LNCaP clone FGC (cell line): ENCODE results near the gene EPHB2.

ENCODE experiments used
- DNase-seq: peaks from one replicate; pipeline ENCODE4 v3.0.0-alpha.2; 2011; ENCODE audit warnings: low read depth
- H3K4me3 ChIP-seq: 2 replicates; pipeline ENCODE4 v1.5.1; 2011; ENCODE audit warnings: mild to moderate bottlenecking, low read depth, low read length, control low read depth
- CTCF ChIP-seq: IDR thresholded peaks from 2 replicates; pipeline ENCODE4 v1.5.1; 2012; ENCODE audit warnings: mild to moderate bottlenecking; ENCODE audit not compliant: control insufficient read depth, insufficient read depth; ENCODE audit errors: extremely low read depth

The EPHB2 gene

GRCh38 chr1:22727873-22728272 is 17.2 kb downstream of the EPHB2 start:
- TF ChIP-seq CTCF: no peak
- no peak for DNase-seq
- H3K4me3 ChIP-seq: no peak overlapping the region

- H3K4me3 ChIP-seq: no peak overlapping the region
- no peak for TF ChIP-seq CTCF
- no peak for DNase-seq
These were observed 18.2 kb downstream of the EPHB2 start for GRCh38 chr1:22728751-22729399.

- no peak overlapping the region for H3K4me3 ChIP-seq
- no peak for TF ChIP-seq CTCF
- DNase-seq: no peak
These were observed 18.7 kb downstream of the EPHB2 start for GRCh38 chr1:22729400-22729773.

- no peak for DNase-seq
- TF ChIP-seq CTCF: no peak
- no peak overlapping the region for H3K4me3 ChIP-seq
These were observed 19.3 kb downstream of the EPHB2 start for GRCh38 chr1:22729912-22730311.

- no peak overlapping the region for H3K4me3 ChIP-seq
- 0 out of 2 replicates have a peak, but pooled peaks have one; percentile 9 for TF ChIP-seq CTCF
- no peak for DNase-seq
These were observed 21.5 kb downstream of the EPHB2 start for GRCh38 chr1:22731924-22732720.

GRCh38 chr1:22733643-22734042 is 23.0 kb downstream of the EPHB2 start:
- no peak overlapping the region for H3K4me3 ChIP-seq
- no peak for DNase-seq
- TF ChIP-seq CTCF: no peak
